Fibroblast of mammary gland (primary cell): ENCODE results near the gene CRIP1.

Source experiments
- DNase-seq: peaks from one replicate; pipeline ENCODE4 v3.0.0-alpha.2; 2010; ENCODE audit warnings: low read depth
- H3K4me3 ChIP-seq: 2 replicates; pipeline ENCODE4 v1.5.1; 2011; ENCODE audit warnings: low read depth, mild to moderate bottlenecking, low read length, moderate library complexity; ENCODE audit not compliant: control insufficient read depth
- TF ChIP-seq, protein P1 (sequence below): conservative IDR thresholded peaks from 2 replicates; pipeline ENCODE4 v1.5.1; 2011; ENCODE audit warnings: low read depth, low read length, inconsistent platforms; ENCODE audit not compliant: control insufficient read depth, insufficient read depth

Gene CRIP1, protein sequence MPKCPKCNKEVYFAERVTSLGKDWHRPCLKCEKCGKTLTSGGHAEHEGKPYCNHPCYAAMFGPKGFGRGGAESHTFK

DNA sequence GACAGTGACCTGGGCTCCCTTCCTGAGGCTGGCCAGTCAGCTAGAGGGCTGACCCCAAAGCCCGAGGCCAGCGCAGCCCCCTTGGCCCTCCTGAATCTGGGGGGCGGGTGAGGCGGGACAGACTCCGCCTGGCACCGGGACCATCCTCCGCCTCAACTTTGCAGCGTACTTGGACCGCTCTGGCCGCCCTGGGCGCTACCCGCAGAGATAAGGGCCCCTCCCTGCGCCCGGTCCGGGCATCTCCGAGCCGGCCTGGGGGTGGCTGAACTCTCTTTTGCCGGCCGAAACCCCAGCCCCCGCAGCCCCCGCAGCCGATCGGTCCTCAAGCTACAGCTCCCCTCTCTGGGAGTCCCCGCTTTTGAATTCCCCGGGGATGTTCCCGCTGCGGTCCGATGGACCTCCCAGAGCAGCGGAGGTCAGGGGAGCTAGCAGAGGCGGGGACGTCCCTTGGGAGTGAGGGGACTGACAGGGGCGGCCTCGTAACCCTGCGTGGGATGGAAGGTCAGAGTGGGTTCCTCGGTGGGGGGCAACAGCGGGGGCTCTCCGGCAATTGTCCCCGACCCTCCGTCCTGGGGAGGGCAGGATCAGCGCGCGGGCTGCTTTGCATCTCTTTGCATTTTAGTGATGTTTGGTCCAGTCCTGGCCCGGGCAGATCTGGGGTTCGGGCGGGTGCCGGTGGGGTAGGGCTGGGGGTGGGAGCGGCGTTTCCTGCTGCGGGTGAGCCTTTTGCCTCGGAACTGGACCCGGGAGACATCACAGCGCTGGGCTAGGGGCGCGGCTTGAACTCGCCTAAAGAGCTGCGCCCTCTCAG lies at the start of gene CRIP1:
TSS of gene CRIP1 (plus strand) at position 724 of the 811 bp plus-strand sequence. CDS start 374 bp downstream, outside the sequence.
- H3K4me3 ChIP-seq, result no peak within 1 kb of the TSS
- TF ChIP-seq, protein P1, sequence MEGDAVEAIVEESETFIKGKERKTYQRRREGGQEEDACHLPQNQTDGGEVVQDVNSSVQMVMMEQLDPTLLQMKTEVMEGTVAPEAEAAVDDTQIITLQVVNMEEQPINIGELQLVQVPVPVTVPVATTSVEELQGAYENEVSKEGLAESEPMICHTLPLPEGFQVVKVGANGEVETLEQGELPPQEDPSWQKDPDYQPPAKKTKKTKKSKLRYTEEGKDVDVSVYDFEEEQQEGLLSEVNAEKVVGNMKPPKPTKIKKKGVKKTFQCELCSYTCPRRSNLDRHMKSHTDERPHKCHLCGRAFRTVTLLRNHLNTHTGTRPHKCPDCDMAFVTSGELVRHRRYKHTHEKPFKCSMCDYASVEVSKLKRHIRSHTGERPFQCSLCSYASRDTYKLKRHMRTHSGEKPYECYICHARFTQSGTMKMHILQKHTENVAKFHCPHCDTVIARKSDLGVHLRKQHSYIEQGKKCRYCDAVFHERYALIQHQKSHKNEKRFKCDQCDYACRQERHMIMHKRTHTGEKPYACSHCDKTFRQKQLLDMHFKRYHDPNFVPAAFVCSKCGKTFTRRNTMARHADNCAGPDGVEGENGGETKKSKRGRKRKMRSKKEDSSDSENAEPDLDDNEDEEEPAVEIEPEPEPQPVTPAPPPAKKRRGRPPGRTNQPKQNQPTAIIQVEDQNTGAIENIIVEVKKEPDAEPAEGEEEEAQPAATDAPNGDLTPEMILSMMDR, result no peak
- no peak for DNase-seq

DNA sequence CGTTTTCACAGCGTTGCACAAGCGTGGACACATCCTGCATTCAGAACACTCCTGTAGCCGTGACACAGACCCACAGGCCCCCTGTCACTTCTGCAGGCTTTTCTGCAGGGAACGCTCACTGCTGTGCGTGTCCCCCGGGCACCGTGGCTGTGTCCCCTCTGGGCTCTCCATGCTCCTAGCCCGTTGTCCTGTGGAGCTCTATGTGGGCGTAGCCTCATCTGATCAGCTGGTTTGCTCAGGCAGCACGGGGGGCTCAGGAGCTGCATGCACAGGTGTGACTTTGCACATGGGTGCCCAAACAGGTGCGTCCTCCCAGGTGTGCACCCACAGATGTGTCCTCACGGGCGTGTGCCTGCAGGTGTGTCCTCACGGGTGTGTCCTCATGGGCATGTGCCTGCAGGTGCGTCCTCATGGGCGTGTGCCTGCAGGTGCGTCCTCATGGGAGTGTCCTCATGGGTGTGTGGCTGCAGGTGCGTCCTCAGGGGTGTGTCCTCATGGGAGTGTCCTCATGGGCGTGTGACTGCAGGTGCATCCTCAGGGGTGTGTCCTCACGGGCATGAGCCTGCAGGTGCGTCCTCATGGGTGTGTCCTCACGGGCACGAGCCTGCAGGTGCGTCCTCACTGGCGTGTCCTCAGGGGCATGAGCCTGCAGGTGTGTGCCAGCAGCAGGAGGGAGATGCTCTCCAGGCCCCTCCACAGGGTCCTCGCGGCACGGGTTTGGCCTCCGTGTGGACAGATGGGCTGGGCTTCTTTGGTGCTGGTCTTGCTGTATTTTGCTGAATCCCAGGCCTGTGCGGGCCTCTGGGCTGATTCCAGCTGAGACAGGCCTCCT lies 49.6 kb upstream of the CRIP1 start:
- TF ChIP-seq, protein P1, result no peak
- DNase-seq, result no peak
- no peak overlapping the region for H3K4me3 ChIP-seq

DNA sequence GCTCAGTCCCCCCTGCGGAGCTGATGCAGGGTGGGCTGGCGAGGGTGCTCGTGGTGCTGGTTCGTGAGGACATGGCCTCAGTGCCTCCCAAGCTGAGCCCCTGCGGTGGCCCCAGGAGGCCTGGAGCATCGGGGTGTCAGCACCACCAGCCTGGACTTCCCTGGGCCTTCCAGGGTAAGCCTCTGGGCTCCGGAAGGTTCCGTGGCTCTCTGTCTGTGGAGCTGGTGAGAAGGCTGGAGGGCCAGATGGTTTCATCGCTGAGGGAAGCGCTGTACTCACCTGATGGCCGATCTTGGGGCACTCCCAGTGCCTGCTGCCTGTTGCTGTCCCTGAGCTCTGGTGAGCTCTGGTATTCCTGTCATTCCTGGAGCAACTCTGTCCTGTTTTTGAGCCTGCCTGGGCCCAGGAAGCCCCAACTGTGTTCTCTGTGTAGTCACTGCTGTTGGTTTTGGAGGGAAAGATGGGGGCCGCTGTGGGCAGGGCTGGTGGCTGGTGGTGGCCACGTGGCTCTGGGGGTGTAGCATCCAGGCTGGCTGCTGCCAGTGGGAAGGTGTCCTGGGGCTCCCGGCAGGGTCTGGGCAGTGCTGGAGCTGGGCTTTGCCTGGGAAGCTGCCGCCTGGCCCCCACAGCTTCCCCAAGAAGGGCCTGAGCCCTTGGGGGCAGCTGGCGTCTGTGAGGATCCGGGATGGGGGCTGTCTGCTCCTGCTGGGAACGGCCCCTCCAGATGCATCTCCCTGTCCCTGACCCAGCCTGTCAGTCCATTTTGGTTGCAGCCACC lies 48.8 kb upstream of the CRIP1 start:
- no peak overlapping the region for H3K4me3 ChIP-seq
- TF ChIP-seq, protein P1, result no peak
- no peak for DNase-seq

DNA sequence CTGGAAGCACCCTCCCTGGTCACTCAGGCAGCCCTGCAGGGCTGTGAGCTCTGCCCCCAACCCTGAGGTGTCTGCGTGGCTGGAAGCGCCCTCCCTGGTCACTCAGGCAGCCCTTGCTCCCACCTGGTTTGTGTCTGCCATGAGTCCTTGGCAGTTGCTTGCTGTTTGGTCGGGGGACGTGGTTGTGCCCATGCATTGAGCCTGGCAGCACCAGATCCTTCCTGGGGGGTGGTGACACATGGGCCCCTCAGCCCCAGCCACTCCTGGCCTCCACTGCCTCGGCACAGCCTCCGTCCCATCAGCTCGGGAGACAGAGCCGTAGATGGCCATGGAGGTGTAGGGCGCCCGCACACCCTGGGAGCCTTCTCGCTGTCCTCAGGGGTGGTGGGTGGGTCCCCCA lies 47.5 kb upstream of the CRIP1 start:
- no peak overlapping the region for H3K4me3 ChIP-seq
- TF ChIP-seq, protein P1, result no peak
- no peak for DNase-seq

DNA sequence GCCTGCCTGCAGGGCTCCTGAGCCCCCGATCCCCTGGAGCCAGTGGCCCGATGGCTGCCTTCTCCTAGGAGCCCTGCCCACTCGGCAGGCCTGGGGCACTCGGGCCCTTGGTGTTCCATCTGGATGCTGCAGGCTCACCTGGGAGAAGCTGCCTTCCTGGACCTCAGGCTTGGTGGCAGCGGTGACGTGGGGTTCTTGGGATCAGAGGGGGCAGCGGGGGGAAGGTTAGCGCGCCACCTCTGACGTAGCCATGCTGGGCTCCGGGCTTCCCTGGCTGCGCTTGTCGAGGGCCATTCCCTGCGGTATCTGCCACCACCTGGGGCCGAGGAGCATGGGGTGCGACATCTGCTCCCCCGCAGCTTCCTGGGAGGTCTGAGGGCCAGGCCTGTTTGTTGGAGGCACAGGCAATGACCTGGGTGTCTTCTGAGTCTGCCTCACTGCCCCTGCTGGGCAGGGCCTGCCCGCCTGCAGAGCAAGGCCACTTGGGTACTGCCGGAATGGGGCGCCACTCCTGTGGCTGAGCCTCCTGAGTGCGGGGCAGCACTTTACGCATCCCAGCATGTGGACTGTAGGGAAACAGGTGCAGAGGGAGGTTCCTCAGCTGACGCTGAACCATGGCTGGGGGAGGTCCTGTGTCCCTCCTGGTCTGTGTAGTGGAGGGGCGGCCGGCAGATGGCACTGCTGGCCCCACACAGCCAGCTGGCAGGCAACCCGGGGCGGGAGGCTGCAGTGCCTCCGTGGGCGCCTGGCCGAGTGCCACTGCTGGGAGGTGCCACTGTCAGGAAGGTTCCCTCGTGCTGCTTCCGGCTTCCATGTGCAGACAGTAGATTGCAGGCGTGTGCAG lies 46.8 kb upstream of the CRIP1 start:
- DNase-seq, result no peak
- TF ChIP-seq, protein P1, result no peak
- no peak overlapping the region for H3K4me3 ChIP-seq
